Measurements from ENCODE around the gene RGS9BP.
"Not testable (repeated sequence)": the region's sequence is repeated elsewhere in the genome, so short reads cannot be mapped to it uniquely, and the experiment has no call there.

Gene RGS9BP

DNA sequence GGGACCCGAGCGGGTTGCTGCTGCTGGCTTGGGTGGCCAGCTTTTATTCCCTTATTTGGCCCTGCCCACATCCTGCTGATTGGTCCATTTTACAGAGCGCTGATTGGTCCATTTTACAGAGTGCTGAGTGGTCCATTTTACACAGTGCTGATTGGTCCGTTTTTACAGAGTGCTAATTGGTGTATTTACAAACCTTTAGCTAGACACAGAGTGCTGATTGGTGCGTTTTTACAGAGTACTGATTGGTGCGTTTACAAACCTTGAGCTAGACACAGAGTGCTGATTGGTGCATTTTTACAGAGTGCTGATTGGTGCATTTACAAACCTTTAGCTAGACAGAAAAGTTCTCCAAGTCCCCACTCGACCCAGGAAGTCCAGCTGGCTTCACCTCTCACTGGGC, 24.5 kb downstream of the RGS9BP start:
- peak; percentile 18 for DNase-seq

DNA sequence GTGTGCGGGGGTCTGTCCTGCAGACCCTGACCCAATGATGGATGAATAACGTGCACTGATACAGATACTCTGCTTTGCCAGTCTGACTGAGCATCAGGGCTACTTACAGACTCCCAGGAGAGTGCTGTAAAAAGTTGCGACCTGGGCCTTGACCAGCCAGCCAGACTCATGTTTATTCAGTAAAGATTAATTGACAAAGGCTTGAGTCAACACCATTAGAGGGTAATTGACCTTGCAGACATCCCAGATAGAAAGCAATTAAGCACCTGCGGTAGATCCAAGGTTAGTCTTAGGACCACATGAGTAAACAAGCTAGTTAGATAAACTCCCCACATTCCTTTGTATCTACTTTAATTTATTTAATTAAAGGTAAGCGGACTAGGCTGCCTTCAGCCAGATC, 26.4 kb downstream of the RGS9BP start:
- DNase-seq: no peak

DNA sequence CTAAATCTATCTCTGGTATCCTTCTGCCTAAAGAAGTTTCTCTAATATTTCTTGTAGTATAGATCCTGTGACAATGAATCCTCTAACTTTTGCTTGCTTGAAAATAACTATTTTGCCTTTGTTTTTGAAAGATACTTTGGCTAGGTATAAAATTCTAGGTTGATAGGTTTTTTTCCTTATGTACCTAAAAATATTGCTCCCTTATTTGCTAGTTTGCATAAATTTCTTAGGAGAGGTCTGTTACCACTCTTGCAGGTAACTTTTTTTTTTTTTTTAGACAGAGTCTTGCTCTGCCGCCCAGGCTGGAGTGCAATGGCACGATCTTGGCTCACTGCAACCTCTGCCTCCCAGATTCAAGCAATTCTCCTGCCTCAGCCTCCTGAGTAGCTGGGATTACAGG, 28.4 kb downstream of the RGS9BP start:
- not testable (repeated sequence) for DNase-seq

DNA sequence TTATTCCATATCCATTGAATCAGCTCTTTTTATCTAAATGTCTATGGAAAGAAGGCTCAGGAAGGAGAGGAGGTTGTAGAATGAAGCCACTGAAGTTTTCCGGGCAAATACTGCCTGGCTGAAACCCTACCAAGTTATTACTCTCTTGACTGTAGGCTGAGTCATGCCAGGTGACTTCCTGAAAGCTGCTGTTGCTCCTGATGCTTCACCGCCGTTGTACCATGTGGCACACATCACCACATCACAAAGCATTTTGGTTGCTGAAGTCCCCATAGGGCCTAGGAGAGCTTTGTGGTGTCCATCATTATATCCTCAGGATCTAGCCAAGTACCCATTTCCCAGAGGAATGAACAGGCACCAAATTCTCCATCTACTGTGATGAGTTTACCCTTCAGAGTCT, 32.8 kb downstream of the RGS9BP start:
- DNase-seq: no peak

DNA sequence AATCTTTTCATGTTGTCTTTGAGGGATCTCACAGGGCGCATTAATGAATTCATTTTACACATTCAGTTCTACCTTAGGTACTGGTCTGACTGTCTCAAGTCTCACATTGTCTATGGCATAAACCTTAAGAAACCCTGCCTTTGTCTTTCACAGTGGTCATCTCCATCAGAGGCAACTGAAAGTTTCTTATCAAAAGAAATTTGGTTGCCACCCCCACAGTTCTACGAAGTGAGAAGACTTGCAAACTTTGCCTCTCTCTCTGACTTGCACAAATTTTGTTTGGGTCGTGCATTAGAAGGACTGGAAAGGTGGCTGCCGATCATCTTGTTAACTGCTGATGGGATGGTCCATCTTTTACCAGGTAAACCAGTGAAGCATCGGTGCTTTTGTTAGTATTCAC, 33.4 kb downstream of the RGS9BP start:
- DNase-seq: no peak

DNA sequence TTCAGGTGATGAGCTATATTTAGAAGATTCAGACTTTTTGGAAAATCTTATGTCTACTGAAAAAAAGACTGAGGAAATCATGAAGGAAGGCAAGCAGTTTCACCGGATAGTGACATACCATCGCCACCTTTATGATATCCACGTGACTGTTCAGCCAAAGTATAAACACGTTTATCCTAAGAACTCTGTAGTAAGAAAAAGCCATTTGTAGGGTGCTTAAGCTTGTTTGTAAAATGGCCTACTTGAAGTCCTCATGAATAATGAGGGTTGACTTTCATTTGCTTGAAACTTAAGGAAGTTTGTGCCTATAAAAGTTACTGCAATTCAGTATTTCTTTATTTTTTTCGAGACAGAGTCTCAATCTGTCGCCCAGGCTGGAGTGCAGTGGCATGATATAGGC, 36.1 kb downstream of the RGS9BP start:
- DNase-seq: no peak

DNA sequence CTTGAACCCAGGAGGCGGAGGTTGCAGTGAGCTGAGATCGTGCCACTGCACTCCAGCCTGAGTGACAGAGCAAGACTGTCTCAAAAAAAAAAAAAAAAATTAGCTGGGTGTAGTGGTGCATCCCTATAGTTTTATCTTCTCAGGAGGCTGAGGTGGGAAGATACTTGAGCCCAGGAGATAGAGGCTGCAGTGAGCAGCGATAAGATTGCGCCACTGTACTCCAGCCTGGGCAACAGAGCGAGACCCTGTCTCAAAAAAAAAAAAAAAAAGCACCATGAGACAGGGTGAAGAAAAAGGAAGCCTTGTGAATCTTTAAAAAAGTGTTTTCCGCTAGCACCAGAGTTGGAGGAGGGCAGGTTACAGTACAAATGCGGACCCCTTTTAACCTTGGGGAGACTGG, 40.6 kb downstream of the RGS9BP start:
- DNase-seq: not testable (repeated sequence)

DNA sequence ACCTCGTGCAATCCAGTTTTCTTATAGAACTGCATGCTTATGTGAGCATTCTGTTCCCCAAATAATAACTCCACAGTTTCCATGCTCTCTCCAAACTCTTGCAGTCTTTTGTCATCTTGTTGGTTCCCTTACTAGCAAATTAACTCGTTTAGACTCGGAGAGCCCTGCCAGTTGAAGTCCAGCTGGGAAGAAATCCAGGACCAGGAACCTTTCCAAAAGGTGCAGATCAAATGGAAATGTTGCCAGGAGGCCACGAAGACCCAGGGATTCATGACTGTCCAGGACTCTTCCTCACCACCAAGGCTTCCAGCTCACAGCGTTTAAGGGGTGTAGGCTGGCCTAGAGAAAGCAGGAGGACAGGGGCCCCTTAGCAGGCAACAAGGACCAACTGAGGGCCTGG, 41.8 kb downstream of the RGS9BP start:
- DNase-seq: no peak

DNA sequence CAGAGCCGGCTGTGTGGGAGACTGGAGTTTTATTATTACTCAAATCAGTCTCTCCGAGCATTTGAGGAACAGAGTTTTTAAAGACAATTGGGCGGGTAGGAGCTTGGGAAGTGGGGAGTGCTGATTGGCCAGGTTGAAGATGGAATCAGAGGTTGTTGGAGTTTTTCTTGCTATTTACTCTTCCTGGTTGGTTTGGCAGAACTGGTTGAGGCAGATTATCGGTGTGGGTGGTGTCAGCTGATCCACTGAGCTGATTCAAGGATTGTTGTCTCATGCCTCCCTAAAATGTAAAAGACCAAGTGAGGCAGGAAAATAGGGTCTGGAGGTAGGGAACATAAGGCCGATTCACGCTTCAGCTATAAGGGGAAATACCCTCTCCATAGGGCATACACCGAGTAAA, 42.6 kb downstream of the RGS9BP start:
- no peak for DNase-seq

DNA sequence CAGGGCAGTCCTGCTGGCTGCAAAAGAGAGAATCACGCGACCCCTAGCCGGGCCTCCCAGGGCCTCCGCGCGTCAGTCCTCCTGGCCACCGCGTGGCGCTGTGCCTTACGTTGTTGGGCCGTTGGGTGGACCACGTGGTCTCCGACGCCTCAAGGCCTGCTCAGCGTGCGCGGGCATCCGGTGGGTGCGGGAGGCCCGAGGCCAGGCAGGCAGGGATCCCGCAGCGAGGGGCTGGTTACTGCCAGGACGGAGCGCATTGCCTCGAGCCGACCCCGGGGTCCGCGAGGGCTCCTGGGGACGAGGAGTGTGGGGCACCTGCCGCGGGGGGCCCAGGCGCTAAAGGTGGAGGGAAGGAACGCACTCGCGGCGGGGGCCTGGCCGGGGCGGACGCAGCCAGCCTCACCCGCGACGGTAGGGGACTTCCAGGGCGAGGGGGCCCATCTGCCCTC, 44.0 kb downstream of the RGS9BP start, which contains the start of gene TDRD12:
TSS of gene TDRD12 (plus strand) at position 157 of the 449 bp plus-strand sequence. CDS start 306 bp downstream, outside the sequence.
- no peak for DNase-seq

DNA sequence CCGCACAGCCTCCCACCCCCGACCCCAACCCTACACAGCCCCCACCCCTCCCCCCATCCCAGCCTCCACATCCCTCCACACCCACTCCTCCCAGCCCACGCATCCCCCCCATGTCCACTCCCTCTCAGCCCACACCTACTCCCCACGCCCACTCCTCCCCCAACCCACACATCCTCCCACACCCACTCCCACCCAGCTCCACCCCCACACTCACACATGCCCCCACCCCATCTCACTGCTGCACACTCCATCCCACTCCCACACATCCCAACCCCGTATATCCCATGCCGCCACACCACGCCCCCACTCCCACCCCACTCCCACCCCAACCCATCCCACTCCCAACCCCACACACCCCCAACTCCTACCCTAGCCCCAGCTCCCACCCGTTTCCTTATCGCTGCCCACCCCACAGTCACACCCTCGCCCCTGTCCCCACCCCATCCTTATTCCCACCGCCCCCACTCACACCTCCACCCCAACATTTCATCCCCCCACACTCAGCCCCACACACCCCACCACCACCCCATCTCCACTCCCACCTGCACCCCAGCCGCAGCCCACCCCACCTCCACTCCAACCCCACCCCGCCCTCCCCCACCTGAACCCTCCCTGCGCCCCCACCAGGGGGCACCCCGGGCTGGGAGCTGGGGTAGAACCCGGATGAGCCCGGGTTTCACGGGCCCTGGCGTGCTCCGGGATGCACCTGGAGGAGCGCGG, 44.7 kb downstream of the RGS9BP start:
- no peak for DNase-seq

DNA sequence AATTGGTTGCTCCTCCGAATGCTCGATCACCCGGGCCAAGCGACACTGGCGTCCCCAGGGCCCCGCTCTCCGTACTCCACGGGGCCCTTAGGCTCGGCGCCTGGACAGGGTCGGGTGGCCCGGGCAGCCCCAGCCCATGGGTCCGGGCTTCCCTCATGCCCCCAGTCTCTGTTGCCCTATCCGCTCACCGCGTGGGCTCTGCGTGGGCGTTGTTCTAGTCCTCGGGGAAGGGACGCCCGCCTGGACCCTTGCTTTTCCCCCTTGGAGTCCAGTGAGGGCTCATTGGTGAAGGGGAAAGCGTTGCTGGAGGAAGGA, 45.2 kb downstream of the RGS9BP start:
- DNase-seq: no peak
